Panc1 (cell line): ENCODE measurements around the gene CHST11.

Experiments
- SIN3A ChIP-seq: IDR thresholded peaks from 2 replicates; pipeline ENCODE4 v1.6.1; 2012; ENCODE audit warnings: low read depth, mild to moderate bottlenecking, low read length, moderate library complexity, borderline replicate concordance; ENCODE audit not compliant: insufficient read depth
- TCF7L2 ChIP-seq: IDR thresholded peaks from 2 replicates; pipeline ENCODE4 v1.6.1; 2011; ENCODE audit warnings: mild to moderate bottlenecking, low read depth, low read length, inconsistent platforms
- TF ChIP-seq, protein P1 (sequence below): fragments of 450-650 bp; IDR thresholded peaks from 2 replicates; pipeline ENCODE4 v1.5.1; 2017; ENCODE audit warnings: mild to moderate bottlenecking
- TF ChIP-seq, protein P2 (sequence below), 2 experiments: IDR thresholded peaks; 2 replicates each; pipeline ENCODE4 v1.6.1; 2011 to 2012; ENCODE audit warnings: low read depth in 2 of 2, control low read depth in 1 of 2, low read length in 1 of 2, mild to moderate bottlenecking in 1 of 2, moderate library complexity in 1 of 2; ENCODE audit not compliant: insufficient read depth in 1 of 2

DNA sequence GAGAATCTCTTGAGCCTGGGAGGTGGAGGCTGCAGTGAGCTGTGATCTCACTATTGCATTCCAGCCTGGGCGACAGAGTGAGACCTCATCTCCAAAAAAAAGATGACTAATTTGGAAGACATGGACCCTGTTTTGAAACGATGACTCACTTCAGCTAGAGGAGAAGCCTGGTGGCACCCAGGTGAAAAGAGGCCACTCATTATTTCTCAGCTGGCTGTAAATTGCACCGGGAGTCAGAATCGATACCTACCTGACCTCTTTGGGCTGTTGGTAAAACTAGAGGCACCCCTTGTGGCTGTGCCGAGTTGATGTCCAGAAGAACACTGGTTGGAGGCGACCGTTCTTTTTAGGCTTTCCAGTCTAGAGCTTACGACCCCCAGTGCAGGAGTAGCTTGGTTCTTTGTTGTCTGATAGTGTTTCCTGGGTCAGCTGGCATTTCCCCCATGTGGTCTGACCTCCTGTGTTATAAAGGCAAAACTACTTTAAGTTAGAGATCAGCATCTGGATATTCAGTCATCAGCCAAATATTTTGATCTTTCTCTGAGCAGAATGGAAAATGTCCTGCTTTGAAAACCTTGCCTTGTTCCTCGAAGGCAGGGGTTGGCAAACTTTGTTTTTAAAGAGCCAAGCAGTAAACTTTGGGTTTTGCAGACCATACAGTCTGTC, 93.2 kb downstream of the CHST11 start:
- TF ChIP-seq, protein P1, sequence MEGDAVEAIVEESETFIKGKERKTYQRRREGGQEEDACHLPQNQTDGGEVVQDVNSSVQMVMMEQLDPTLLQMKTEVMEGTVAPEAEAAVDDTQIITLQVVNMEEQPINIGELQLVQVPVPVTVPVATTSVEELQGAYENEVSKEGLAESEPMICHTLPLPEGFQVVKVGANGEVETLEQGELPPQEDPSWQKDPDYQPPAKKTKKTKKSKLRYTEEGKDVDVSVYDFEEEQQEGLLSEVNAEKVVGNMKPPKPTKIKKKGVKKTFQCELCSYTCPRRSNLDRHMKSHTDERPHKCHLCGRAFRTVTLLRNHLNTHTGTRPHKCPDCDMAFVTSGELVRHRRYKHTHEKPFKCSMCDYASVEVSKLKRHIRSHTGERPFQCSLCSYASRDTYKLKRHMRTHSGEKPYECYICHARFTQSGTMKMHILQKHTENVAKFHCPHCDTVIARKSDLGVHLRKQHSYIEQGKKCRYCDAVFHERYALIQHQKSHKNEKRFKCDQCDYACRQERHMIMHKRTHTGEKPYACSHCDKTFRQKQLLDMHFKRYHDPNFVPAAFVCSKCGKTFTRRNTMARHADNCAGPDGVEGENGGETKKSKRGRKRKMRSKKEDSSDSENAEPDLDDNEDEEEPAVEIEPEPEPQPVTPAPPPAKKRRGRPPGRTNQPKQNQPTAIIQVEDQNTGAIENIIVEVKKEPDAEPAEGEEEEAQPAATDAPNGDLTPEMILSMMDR, result no peak
- TF ChIP-seq, protein P2, sequence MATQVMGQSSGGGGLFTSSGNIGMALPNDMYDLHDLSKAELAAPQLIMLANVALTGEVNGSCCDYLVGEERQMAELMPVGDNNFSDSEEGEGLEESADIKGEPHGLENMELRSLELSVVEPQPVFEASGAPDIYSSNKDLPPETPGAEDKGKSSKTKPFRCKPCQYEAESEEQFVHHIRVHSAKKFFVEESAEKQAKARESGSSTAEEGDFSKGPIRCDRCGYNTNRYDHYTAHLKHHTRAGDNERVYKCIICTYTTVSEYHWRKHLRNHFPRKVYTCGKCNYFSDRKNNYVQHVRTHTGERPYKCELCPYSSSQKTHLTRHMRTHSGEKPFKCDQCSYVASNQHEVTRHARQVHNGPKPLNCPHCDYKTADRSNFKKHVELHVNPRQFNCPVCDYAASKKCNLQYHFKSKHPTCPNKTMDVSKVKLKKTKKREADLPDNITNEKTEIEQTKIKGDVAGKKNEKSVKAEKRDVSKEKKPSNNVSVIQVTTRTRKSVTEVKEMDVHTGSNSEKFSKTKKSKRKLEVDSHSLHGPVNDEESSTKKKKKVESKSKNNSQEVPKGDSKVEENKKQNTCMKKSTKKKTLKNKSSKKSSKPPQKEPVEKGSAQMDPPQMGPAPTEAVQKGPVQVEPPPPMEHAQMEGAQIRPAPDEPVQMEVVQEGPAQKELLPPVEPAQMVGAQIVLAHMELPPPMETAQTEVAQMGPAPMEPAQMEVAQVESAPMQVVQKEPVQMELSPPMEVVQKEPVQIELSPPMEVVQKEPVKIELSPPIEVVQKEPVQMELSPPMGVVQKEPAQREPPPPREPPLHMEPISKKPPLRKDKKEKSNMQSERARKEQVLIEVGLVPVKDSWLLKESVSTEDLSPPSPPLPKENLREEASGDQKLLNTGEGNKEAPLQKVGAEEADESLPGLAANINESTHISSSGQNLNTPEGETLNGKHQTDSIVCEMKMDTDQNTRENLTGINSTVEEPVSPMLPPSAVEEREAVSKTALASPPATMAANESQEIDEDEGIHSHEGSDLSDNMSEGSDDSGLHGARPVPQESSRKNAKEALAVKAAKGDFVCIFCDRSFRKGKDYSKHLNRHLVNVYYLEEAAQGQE (IDR thresholded peaks at IDR 0.05; ENCODE audit: insufficient read depth in 1 of 2, low read depth in 2 of 2, low read length in 1 of 2), result no peak
- no peak for TF ChIP-seq SIN3A
- no peak for TF ChIP-seq TCF7L2
